ENCODE results near the gene RHOBTB3. TPM values are rescaled to one million over a fixed set of nuclear protein-coding genes. Genes with fewer than 3 reads are reported as not detected.
A peak's percentile ranks its signal among the peaks of the same experiment; 100 is the strongest.

The RHOBTB3 gene
- total and polyA plus RNA-seq, 10 of the 15 experiments (the other 5 are each of a cell fraction or from before 2014, with no cell fraction given) = 3.6 to 42.8 (median 8.4) TPM

DNA sequence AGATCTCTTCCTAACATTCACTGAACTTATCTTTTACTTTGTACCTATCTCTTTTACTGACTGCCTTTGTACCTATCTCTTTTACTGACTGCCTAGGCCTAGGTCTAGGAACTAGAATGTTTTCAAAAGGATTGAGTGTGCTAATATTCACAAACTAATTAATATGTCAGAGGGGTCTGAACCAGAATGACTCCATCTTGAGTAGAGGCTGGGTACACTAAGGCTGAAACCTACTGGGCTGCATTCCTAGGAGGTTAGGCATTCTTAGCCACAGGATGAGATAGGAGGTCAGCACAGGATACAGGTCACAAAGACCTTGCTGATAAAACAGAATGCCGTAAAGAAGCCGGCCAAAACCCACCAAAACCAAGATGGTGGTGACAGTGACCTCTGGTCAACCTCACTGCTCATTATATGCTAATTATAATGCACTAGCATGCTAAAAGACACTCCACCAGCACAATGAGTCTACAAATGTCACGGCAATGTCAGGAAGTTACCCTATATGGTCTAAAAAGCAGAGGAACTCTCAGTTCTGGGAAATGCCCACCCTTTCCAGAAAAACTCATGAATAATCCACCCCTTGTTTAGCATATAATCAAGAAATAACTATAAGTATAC, 2.5 kb upstream of the RHOBTB3 start (continued):
- TF ChIP-seq HDAC2 (IDR thresholded peaks at IDR 0.05) (no peak), EED (IDR thresholded peaks at IDR 0.05; ENCODE audit: low read depth) (no peak), ZBED1 (IDR thresholded peaks at IDR 0.05; ENCODE audit: borderline replicate concordance) (no peak), GATAD2B (conservative IDR thresholded peaks at IDR 0.05; ENCODE audit: low read depth) (no peak), ASH2L (IDR thresholded peaks at IDR 0.05; ENCODE audit: borderline replicate concordance, low read depth) (no peak), RAD21 (IDR thresholded peaks at IDR 0.05; ENCODE audit: insufficient read depth, low read depth, low read length) (no peak), NFYA (IDR thresholded peaks at IDR 0.05; ENCODE audit: borderline replicate concordance, low read depth, low read length) (no peak), IRF3 (IDR thresholded peaks at IDR 0.05) (no peak), NR2C1 (IDR thresholded peaks at IDR 0.05) (0 out of 2 replicates have a peak, but pooled peaks have one; percentile 33), RCOR1 (conservative IDR thresholded peaks at IDR 0.05; ENCODE audit: low read depth, low read length) (no peak), ZNF687 (IDR thresholded peaks at IDR 0.05) (peak; percentile 99), BMI1 (IDR thresholded peaks at IDR 0.05; ENCODE audit: borderline replicate concordance) (no peak), SMARCA5 (IDR thresholded peaks at IDR 0.05) (peak; percentile 58; the same call in 1 of the 2 replicates), RELB (IDR thresholded peaks at IDR 0.05; ENCODE audit: low read depth) (no peak; the same call in 1 of the 2 replicates), ZNF217 (IDR thresholded peaks at IDR 0.05) (no peak), PRDM15 (CRISPR knock-in tag; IDR thresholded peaks at IDR 0.05) (peak; percentile 94)
